Midbrain (tissue), 1 donor: ENCODE measurements around the gene DDX6.
A peak's percentile ranks its signal among the peaks of the same experiment; 100 is the strongest.
"Not testable (repeated sequence)": the region's sequence is repeated elsewhere in the genome, so short reads cannot be mapped to it uniquely, and the experiment has no call there.

Experiments used
- DNase-seq: peaks from one replicate; lab custom pipeline; 2025; lab: John Stamatoyannopoulos, UW

The DDX6 gene

GRCh38 chr11:118740892-118741291, 50.1 kb downstream of the DDX6 start:
- DNase-seq, result no peak

- DNase-seq, result no peak
Observed at GRCh38 chr11:118735203-118735602, 55.8 kb downstream of the DDX6 start.

GRCh38 chr11:118734031-118734430, 56.9 kb downstream of the DDX6 start:
- no peak for DNase-seq

GRCh38 chr11:118729753-118730152, 61.2 kb downstream of the DDX6 start:
- not testable (repeated sequence) for DNase-seq

- DNase-seq, result not testable (repeated sequence)
Observed at GRCh38 chr11:118728112-118728511, 62.9 kb downstream of the DDX6 start.

- DNase-seq, result not testable (repeated sequence)
Observed at GRCh38 chr11:118727721-118728066, 63.3 kb downstream of the DDX6 start.

GRCh38 chr11:118727001-118727720, 63.8 kb downstream of the DDX6 start:
- peak; percentile 51 for DNase-seq

- DNase-seq, result not testable (repeated sequence)
Observed at GRCh38 chr11:118721478-118722015, 69.4 kb downstream of the DDX6 start.

GRCh38 chr11:118720740-118721139, 70.2 kb downstream of the DDX6 start:
- not testable (repeated sequence) for DNase-seq

- not testable (repeated sequence) for DNase-seq
Observed at GRCh38 chr11:118720078-118720477, 70.9 kb downstream of the DDX6 start.

- not testable (repeated sequence) for DNase-seq
Observed at GRCh38 chr11:118718562-118718961, 72.4 kb downstream of the DDX6 start.

GRCh38 chr11:118717733-118718132, 73.2 kb downstream of the DDX6 start:
- not testable (repeated sequence) for DNase-seq

- not testable (repeated sequence) for DNase-seq
Observed at GRCh38 chr11:118717221-118717620, 73.7 kb downstream of the DDX6 start.

GRCh38 chr11:118715837-118716260, 75.1 kb downstream of the DDX6 start:
- no peak for DNase-seq

GRCh38 chr11:118715245-118715831, 75.6 kb downstream of the DDX6 start:
- no peak for DNase-seq

GRCh38 chr11:118714816-118715215, 76.1 kb downstream of the DDX6 start:
- DNase-seq, result no peak

GRCh38 chr11:118714416-118714815, 76.5 kb downstream of the DDX6 start:
- DNase-seq, result not testable (repeated sequence)

- DNase-seq, result no peak
Observed at GRCh38 chr11:118708296-118708695, 82.7 kb downstream of the DDX6 start.

- no peak for DNase-seq
Observed at GRCh38 chr11:118706546-118706825, 84.5 kb downstream of the DDX6 start.

GRCh38 chr11:118705791-118706545, 85.0 kb downstream of the DDX6 start:
- DNase-seq, result peak; percentile 44

GRCh38 chr11:118705111-118705741, 85.7 kb downstream of the DDX6 start:
- DNase-seq, result peak; percentile 66

- peak; percentile 51 for DNase-seq
Observed at GRCh38 chr11:118703563-118704106, 87.3 kb downstream of the DDX6 start.
